ENCODE results near the gene OSBP2. TPM values are rescaled to one million over a fixed set of nuclear protein-coding genes. Genes with fewer than 3 reads are reported as not detected.
A peak's percentile ranks its signal among the peaks of the same experiment; 100 is the strongest.

Gene OSBP2
- total RNA-seq, 1 donor from 2014 or later = 11.1 TPM

DNA sequence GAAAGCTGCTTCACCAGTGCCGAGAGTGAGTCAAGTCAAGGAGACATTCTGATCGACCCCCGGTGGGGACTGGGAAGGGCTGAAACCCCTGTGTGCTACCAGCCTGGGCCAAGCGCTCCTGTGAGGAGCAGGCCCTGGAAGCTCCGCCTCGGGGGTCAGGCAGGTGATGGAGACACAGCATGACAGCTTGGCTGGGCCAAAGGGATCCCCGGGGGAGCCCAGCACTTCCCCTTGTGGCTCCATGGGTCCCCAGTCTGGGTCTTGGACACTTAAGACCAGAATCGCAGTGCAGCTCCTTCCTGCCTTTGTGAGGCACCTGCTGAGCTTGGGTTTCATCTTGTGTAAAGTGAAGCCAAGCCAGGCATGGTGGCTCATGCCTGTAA is 184.7 kb downstream of the OSBP2 start:
- intact Hi-C loops (cut with DNase I) = loop anchor here (5.0 kb wide), 1 partner anchor 77 kb away; no protein-coding TSS in a partner anchor
- DNase-seq (ENCODE audit: missing footprints) (no peak), ATAC-seq (no peak)

DNA sequence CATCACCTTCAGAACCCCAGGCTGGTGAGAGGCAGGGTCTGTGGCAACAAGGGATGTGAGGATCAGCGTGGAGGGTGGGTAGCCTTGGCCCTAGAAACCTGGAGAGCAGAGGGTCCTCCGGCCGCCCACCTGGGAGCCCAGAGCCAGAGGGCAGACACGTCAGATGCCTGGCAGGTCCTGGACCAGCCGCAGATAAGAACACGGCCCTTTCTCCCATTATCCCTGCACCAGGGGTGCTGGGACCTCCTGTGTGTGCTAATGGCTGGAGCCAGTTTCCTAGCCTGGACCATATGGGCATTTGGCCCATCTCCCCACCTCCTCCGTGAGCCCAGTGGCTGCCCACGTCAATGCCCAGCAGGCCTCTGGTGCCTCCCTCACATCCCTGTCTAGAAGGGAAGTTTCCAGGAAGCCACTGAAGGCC is 185.5 kb downstream of the OSBP2 start:
- intact Hi-C loops (cut with DNase I) = loop anchor here (10.0 kb wide), 1 partner anchor 115 kb away; no protein-coding TSS in a partner anchor
- ATAC-seq (no peak), DNase-seq (ENCODE audit: missing footprints) (peak; percentile 8)

- ATAC-seq (no peak), DNase-seq (ENCODE audit: missing footprints) (no peak)
- intact Hi-C loops (cut with DNase I) = loop anchor here (10.0 kb wide), 1 partner anchor 116 kb away; no protein-coding TSS in a partner anchor
Observed at GRCh38 chr22:30880847-30881246, 186.2 kb downstream of the OSBP2 start.

DNA sequence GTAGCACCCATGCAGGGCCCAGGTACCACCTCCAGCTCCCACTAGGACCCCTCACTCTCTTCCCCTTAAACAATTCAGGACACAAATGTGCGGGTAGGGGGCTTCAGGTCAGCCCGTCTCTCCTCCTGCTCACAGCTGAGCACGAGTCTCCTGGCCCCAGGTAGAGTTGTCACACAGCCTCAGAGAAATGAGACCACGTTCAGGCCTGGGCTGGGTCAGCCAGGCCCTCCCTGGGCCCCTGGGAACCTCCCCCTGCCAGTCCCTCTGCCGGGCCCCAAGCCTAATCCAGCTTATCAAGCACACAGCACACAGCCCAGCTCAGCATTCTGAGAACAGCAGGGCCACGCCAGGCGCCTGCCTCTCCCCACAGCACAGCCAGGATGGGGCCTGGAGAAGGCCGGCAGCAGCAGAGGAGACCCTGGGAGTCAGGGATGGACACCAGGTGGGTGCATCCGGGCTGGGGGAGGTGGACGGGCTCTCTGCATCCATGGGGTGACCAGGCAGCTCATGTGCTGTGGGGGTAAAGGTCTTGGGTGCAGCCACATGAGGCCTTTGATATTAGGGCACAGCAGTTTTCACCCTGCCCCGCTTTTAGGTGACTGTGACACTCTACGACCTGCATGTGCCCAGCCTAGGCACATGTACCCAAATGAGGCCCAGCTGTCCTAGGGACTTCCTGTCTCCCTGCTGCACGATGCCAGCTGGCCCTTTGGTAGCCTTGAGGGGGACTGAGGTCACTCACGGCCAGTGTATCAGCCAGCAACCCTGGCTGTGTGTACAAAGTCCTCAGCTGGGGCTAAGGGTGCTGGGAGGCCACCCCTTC is 186.9 kb downstream of the OSBP2 start:
- intact Hi-C loops (cut with DNase I) = loop anchor here (10.0 kb wide), 1 partner anchor 117 kb away; no protein-coding TSS in a partner anchor
- peak; percentile 63 for ATAC-seq
- DNase-seq (ENCODE audit: missing footprints) = peak; percentile 65

GRCh38 chr22:30882184-30882717 is 187.6 kb downstream of the OSBP2 start:
- DNase-seq (ENCODE audit: missing footprints) (peak; percentile 21), ATAC-seq (no peak)
- intact Hi-C loops (cut with DNase I) = loop anchor here (10.0 kb wide), 1 partner anchor 117 kb away; no protein-coding TSS in a partner anchor

DNA sequence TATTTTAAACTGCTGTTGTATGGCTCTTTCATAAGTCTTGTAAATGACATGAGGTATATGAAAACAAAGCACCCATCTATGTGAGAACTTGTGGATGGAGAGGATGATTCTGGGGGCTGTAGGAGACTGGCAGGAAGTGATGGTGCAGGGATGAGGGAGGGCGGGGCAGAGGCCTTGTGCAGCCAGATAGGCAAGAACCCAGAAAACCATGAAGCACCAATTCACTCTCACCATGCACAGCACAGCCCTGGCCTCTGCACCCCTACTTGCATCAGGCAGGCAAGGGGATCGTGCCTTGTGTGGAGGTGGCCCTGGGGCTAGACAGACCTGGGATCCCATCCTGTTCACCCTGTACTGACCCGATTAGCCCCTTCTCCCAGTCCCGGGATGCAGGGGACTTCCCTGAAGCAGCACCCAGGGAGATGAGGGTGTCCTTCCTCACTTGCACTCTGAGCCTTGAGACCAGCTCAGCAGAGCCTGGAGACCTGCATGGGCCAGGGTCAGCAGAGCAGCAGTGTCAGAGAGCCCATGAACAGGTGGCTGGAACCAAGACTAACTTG is 188.4 kb downstream of the OSBP2 start:
- DNase-seq (ENCODE audit: missing footprints) (peak; percentile 16), ATAC-seq (no peak)
- intact Hi-C loops (cut with DNase I) = loop anchor here (10.0 kb wide), 1 partner anchor 118 kb away; no protein-coding TSS in a partner anchor

DNA sequence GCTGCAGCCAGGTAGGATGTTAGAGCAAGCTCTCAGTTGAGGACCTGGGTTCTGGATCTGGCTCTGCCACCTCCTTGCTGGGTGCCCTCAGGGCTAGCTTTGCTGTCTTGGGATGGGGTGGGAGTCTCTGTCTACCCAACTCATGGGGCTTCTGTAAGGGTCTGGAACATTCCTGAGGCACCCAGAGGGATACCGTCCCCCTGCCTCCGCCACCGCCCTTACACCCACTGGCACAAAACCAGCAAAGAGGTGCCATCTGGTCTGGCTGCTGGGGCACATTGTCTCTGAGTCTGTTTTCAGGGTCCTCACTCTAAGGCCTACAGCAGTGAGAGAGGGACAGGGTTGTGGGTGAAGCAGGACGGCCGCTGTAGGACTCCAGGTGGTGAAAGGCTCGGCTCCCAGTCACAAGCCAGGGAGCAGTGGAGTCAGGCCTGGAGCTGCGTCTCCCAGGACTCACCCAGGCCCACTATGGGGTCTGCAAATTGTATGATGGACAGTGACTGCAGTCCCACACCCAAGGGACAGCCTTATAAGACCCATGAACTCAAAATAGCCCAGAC is 189.0 kb downstream of the OSBP2 start:
- DNase-seq (ENCODE audit: missing footprints) = peak; percentile 49
- intact Hi-C loops (cut with DNase I) = loop anchor here (10.0 kb wide), 1 partner anchor 119 kb away; no protein-coding TSS in a partner anchor
- no peak for ATAC-seq

DNA sequence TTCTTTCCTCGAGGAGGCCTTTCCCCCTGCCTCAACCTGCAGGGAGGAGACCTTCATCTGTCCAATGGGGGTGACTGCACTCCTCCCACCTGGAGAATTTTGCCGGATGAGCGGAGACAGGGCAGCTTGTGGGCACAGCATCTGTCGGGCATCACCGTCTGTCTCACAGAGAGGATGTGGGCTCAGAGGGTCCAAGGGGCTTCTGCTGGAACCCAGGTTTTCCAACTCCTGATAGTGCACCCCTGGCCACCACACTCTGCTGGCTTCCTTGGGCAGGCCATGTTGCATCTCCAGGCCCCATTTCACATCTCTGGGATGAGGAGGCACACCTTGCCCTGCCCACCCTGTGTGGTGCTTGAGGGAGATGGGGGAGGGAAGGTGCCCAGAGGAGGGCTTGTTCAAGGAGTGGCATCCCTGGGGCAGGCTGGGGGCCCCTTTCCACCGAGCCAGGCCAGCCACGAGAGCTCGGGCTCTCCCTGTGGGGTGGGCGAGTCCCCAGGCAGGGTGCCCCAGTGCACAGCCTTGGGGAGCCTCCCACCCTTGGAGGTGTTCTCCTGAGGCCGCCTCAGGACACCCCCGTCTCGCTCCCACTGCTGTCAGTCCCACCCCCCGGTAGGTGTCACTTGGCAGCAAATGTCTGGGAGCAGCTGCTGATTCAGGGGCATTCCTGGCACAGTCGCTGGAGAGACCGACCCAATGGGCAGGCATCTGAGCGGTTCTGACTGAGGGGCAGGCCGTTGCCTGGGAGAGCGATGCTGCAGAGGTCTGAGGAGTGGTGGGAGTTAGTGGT is 189.7 kb downstream of the OSBP2 start:
- peak; percentile 45 for DNase-seq (ENCODE audit: missing footprints)
- intact Hi-C loops (cut with DNase I) = loop anchor here (10.0 kb wide), 1 partner anchor 120 kb away; no protein-coding TSS in a partner anchor
- no peak for ATAC-seq

DNA sequence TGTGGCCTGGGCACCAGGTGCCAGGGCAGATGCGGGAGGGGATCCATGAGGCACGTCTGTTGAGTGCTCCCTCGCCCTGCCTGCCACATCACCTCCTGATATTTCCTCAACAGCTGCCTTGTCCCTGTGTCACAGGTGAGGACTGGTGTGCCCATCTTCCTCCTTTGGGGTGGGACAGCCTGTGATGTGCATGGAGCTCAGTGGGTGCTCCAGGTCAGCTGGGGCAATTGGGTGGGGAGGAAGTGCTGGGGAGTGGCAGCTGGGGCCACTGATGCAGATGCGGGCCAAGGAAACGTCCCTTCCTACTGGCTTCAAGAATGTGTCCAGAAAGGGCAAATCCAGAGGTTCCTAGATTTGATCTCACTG is 190.3 kb downstream of the OSBP2 start:
- ATAC-seq = no peak
- intact Hi-C loops (cut with DNase I) = loop anchor here (10.0 kb wide), 1 partner anchor 120 kb away; no protein-coding TSS in a partner anchor
- peak; percentile 26 for DNase-seq (ENCODE audit: missing footprints)

DNA sequence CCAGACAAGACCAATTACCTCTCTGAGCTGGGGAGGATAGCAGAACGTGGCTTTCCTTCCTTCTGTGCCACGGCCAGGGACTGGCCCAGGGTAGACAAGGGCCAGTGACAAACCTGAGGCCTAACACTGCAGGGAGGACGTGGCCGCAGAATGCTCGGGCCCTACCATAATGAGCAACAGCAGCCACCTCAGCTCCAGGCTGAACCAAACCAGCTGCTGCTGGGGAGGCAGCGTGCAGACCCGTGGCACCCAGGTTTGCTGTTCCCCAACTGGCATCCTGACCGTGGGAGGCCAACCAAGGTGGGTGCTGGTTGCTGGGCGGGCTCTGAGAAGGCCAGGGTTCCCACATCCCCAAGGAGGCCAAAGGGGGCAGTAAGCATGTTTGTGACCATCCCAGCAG is 190.9 kb downstream of the OSBP2 start:
- ATAC-seq (no peak), DNase-seq (ENCODE audit: missing footprints) (peak; percentile 54)
- intact Hi-C loops (cut with DNase I) = loop anchor here (10.0 kb wide), 1 partner anchor 121 kb away; no protein-coding TSS in a partner anchor

GRCh38 chr22:30887453-30887852 is 192.8 kb downstream of the OSBP2 start:
- DNase-seq (ENCODE audit: missing footprints) = peak; percentile 69
- ATAC-seq = no peak
- intact Hi-C loops (cut with DNase I) = loop anchor here (10.0 kb wide), 1 partner anchor 123 kb away; no protein-coding TSS in a partner anchor

DNA sequence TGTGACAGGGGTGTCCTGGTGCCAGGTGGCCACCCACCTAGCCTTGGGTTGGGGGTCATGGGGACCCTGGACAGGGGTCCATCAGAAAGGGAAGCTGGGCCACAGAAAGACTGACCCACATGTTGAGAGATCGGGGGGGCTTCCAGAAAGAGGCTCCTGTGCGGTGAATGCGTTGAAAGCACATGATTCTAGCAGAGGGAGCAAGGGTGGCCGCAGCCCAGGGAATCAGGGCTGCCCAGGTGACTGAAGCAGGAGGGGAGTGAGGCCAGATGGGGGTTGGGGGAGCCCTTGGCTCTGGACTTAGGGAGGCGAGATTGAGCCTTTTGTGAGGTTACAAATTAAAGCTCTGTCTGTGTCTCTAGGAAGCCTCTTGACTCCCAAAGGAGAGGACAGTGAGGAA is 193.2 kb downstream of the OSBP2 start:
- peak; percentile 11 for DNase-seq (ENCODE audit: missing footprints)
- intact Hi-C loops (cut with DNase I) = loop anchor here (10.0 kb wide), 1 partner anchor 123 kb away; no protein-coding TSS in a partner anchor
- ATAC-seq = no peak

DNA sequence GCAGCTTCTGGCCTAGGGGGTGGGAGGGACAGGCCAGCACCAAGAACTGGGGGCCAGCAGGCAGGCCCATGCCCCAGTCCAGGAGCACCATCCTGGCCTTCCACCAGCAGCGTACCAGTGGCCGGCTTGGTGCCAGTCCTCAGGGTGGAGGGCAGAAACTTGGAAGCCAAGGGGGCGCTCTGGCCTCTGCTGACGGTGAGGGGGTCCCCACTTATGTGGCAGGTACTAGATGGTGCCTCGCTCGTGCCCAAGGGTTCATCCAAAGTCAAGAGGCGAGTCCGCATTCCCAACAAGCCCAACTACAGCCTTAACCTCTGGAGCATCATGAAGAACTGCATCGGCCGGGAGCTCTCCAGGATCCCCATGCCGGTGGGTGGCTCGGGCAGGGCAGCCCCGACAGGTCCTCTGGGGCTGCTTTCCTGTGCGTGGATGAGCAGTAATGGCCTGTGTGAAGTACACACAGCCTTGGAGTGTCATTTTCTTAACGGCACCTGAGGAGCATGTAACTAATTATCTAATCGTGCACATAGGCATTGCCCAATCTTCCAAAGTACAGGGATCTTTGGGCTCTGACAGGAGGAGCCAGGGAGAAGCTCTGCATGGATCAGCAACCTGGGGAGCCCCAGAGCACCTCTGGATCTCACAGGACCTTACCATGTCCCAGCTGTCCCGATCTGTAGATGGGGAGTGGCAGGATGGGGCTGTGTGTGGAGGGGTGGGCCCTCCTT is 194.8 kb downstream of the OSBP2 start:
- ATAC-seq = no peak
- intact Hi-C loops (cut with DNase I) = loop anchor here (10.0 kb wide), 1 partner anchor 125 kb away; no protein-coding TSS in a partner anchor
- peak; percentile 20 for DNase-seq (ENCODE audit: missing footprints)

GRCh38 chr22:30889996-30890480 is 195.4 kb downstream of the OSBP2 start:
- intact Hi-C loops (cut with DNase I) = loop anchor here (10.0 kb wide), 1 partner anchor 125 kb away; no protein-coding TSS in a partner anchor
- ATAC-seq (no peak), DNase-seq (ENCODE audit: missing footprints) (no peak)

GRCh38 chr22:30890686-30891442 is 196.2 kb downstream of the OSBP2 start:
- intact Hi-C loops (cut with DNase I) = no loop called here
- DNase-seq (ENCODE audit: missing footprints) = peak; percentile 68
- ATAC-seq = no peak

- intact Hi-C loops (cut with DNase I) = no loop called here
- DNase-seq (ENCODE audit: missing footprints) (no peak), ATAC-seq (no peak)
Observed at GRCh38 chr22:30891443-30891755, 196.7 kb downstream of the OSBP2 start.

DNA sequence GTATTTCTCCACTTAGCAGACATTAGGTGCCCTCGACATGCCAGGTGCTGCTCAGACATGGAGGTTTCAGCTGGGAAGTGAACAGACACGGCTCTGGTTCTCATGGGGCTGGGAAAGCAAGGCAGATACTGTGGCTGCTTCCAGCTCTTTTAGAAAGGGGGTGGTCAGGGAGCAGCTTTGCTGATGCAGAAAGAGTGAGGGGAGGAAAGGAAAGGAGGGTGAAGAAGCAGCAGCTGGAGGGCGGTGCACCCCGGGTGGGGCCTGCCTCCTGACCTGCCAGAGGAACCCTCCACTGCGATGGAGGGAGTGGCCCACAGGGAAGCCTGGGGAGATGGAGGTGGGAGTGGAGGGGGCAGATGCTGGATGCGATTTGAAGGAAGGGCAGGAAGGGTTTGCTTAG is 197.1 kb downstream of the OSBP2 start:
- ATAC-seq (no peak), DNase-seq (ENCODE audit: missing footprints) (peak; percentile 23)
- intact Hi-C loops (cut with DNase I) = no loop called here
